22Rv1 (cell line): ENCODE measurements around the gene ARF3.

Source experiments
- ZFX ChIP-seq: fragments of 450-650 bp; IDR thresholded peaks from 2 replicates; pipeline ENCODE4 v1.6.1; 2017; ENCODE audit warnings: antibody characterized with exemption, borderline replicate concordance
- TF ChIP-seq, protein P1 (sequence below): fragments of 450-650 bp; IDR thresholded peaks from 2 replicates; pipeline ENCODE4 v1.5.1; 2017; ENCODE audit warnings: mild to moderate bottlenecking

DNA sequence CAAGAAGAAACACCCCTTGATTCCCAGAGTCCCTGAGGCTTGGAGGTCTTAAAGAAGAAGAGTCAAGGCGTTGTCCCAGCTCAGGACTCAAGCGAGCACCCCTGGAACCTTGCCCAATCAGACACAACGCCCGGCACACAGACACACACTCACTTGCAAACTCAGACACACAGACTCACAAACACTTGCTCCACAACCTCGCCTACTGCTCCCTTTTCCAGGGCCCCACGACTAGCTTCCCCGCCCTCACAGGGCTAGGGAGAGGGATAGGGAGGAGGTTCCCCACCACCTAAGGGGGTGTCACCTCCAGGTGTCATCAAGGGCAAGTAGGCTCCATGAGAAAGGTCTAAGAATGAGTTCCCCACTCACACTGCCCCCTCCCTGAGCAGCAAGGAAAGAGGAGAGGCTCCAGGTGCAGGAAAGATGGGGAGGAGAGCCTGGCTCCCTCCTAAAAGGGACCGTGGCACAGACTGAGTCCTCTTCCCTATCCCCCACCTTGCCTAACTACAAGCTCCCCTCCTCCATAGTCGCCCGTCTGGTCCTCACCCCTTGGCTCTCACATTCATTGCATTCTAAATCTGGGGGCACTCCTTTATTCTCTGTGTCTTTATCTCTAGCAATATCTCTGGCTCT, 13.5 kb upstream of the ARF3 start:
- TF ChIP-seq, protein P1, sequence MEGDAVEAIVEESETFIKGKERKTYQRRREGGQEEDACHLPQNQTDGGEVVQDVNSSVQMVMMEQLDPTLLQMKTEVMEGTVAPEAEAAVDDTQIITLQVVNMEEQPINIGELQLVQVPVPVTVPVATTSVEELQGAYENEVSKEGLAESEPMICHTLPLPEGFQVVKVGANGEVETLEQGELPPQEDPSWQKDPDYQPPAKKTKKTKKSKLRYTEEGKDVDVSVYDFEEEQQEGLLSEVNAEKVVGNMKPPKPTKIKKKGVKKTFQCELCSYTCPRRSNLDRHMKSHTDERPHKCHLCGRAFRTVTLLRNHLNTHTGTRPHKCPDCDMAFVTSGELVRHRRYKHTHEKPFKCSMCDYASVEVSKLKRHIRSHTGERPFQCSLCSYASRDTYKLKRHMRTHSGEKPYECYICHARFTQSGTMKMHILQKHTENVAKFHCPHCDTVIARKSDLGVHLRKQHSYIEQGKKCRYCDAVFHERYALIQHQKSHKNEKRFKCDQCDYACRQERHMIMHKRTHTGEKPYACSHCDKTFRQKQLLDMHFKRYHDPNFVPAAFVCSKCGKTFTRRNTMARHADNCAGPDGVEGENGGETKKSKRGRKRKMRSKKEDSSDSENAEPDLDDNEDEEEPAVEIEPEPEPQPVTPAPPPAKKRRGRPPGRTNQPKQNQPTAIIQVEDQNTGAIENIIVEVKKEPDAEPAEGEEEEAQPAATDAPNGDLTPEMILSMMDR, result no peak
- TF ChIP-seq ZFX, result no peak
